CD1c-positive myeloid dendritic cell (primary cell): ENCODE data around the gene NINJ1.

ENCODE experiments used
- DNase-seq: peaks from one replicate; pipeline ENCODE4 v3.0.0-alpha.2; 2016; ENCODE audit errors: extremely low spot score

NINJ1 gene, protein sequence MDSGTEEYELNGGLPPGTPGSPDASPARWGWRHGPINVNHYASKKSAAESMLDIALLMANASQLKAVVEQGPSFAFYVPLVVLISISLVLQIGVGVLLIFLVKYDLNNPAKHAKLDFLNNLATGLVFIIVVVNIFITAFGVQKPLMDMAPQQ

DNA sequence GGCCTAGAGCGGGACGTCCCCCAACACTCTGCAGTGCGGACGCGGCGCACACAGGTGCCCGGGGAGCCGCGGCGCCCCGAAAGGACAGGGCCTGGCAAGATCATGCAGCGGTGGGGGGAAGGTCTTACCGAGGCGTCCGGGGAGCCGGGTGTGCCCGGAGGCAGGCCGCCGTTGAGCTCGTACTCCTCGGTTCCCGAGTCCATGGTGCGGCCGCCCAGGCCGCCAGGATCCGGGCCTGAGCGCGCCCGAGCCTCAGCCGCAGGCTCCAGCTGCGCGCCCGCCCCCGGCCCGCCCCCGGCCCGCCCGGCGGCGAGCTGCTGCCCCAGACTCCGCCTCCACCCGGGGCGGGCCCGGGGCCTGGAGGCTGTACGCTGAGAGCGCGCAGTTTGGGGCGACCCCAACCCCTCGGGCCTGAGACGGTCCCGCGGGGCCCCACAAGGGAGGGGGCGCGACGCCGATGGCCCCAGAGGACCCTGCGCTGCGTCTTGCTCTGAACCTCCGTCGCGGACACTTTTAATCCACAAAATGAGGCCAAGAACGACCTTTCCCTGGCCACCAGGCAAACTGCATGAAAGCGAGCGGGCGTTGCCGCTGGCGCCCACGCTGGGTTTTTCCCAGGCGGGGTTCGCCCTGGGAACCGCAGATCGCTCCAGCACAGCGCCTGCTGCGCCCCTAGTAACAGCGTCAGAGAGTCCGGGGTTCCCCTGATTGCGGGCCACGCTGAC is at the start of gene NINJ1:
Gene NINJ1 (minus strand): TSS at position 237 of the 725 bp plus-strand sequence. CDS start 34 bp downstream, at position 203.
- peak; percentile 97 for DNase-seq

DNA sequence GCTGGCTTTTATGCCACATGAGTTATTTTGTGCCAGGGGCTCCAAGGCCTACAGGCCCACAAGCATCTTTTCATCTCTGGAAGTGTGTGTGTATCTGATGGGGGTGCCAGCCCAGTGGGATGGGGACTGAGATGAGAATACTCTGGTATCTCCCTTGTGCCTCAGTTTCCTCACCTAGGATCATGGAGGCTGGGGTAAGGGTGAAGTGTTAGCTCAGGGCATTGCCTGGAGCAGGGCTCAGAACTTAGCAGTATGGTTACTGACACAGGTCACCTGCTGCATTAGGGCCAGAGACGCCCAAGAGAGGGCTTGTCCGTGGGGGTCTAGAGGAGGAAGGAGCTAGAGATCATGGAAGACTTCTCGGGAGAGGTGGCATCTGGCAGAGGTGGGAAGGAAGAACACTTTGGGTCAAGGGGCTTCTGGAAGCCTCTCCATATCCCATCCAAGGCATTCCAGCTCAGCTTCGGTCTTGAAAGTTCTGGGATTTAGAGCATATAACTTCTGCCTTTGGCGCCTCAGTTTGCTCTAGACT is 49.1 kb upstream of the NINJ1 start:
- no peak for DNase-seq

DNA sequence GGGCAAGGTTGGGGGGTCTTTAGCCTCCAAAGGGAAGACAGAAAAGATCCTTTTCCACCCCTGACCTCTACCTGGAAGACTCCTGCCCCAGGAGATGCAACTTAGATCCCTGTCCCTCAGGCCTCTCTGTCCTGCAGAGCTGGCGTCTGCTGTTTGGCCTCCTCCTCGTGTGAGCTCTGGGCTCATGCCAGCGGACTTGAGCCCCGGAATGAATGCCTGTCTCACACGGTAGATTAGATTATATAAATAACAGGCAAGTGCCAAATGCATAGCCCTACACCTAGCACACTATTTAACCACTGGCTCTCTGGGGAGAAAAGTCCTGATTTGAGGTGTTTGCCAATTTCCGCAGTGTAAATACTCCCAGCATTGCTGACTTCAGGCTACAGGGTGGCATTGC is 48.5 kb upstream of the NINJ1 start:
- DNase-seq: no peak

DNA sequence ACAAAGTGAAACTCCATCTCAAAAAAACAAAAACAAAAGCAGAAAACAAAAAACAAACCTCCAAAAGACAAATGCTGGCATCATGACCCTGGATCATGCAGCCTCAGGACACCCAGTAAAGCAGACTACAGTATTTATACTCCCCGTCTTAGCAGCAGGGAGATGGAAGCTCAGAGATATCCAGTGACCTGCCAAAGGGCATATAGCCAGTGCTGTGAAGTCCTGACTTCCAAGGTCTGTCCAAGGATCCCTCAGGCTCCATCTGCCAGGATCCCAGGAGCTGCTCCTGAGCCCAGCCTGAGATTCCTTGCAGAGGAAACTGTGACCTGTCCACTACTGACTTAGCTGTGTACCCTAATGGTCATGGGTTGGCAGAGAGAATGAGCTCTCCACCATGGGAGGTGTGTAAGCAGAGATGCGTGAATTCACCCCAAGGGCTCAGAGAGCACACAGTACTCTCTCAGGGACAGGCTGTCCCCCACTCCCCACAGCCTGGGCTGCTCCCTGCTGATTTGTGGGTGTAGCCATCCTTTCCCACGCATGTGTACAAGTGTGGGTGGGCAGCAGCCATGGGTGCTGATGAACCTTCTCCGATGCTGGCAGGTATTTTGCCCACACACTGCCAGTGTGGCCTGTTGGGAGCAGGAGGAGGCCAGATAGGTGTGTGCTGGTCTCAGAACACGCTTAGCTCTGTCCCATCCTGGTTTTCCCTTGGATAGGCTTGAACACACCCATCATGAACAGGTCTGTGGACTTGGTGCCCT is 47.8 kb upstream of the NINJ1 start:
- no peak for DNase-seq

DNA sequence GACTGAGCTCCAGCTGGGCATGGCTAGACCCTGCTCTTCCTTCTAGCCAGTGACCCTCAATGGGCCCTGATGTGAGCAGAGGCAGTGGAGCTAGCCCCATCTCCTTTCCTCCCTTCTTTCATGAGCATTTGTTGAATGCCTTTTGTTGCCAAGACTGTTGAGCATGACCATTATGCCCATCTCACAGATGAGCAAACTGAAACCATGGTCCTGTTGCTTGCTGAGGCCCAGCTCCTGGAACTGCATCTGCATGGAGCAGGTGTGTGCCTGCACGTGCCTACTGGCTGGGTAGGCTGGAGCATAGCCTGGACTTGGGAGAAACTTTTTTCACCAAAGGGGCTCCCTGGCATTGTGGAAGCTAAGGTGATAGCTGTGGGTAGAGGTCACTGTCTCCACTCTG is 46.9 kb upstream of the NINJ1 start:
- DNase-seq: no peak

DNA sequence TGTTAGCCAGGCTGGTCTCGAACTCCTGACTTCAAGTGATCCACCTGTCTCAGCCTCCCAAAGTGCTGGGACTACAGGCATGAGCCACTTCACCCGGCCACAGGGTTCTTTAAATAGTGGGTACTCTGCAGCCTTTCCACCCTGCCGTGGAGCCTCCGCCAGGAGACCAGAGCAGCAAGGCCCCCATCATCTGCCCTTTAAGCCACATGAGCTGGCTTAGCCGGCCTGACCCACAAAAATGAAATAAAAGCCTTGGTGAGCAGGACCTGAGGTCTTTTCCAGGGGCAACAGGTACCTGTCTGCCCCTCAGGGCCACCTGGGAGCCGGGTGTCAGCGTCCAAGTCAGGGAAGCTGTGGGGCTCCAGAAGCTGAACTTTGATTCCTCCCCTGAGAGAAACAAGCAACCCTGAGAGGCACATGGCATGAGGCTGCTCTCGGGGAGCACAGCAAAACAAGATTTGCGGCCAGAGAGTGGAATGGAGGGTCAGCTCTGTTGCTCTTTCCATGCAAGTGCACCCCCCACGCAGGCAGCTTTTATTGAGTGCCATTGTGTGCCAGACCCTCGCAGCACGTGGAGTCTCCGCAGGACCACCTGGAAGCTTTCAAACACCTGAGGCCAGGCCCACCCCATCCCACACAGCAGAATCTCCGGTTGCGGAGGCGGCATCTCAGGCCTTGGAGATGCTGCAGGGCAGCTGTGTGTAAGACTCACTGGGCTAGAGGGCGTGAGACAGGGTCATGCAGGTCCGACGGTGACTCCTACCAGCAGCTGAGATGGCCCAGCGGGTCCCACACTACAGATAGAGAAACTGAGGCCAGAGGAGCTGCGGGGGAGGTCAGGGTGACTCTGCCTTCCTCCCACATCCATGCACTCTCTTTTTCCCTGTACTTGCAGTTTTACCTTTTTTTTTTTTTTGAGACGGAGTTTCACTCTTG is 45.1 kb upstream of the NINJ1 start:
- no peak for DNase-seq

DNA sequence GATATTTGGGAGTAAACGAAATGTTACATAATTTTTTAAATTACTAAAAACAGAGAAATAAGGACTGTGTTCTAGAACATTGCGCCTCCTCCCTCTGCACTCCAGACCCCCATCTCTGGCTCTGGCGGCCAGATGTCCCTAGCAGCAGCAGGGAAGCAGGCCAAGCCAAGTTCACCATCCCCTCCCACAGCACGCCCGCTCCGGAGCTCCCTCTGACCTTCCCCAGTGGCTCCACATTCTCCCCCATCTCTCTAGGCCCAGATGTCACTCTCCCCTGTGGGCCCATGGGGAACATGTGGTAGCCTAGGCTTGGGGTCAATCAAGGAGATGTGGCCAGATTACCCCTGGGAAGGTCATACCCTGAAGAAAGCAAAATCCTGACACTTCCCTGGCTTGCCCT is 43.6 kb upstream of the NINJ1 start:
- no peak for DNase-seq

DNA sequence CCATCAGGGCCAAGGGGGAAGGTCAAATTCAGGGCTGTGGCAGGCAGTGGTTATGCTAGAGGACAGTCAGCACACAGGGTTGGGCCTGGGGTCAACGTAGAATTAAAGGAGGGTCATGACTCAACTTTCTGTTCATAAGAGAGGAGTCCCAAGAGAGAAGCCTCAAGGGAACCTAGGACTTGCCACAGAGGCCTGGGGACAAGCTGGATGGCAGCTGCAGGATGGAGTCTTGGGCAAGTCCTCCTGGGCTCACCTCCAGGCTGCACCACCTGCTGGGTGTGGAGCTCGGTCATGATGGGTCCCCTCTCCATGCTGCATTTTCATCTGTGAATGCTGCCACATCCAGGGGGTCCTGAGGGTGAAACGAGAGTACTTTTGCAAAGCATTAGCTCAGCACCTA is 40.9 kb upstream of the NINJ1 start:
- DNase-seq: no peak

DNA sequence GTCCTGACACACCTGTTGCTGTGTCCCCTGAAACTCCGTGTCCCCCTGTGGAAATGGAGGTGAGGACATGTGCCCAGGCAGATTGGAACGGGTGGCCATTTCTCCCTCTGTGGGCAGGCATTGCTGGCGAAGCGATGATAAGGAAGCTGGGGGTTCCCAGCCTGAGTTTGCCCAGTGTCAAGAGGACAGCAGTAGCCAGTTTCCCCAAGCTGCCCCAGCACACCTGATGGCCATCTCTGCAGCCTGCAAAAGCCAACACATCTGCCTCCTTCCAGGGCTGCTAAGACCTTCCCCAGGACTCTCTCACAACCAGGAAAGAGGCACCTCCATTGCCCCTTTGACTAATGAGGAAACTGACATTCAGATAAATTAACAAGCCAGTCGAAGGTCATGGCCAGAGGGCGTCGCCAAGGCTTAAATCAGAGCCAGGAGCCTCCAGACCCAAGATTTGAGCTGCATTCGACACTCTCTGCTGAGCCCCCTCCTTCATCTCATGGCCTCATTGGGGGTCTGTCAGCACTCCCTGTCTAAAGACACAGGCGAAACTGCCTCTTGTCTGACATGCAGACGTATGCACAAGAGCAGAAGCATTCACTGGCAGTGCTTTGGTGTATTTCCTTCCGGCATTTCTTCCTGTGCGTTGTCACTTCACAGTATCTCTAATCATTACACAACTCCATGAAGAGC is 39.5 kb upstream of the NINJ1 start:
- no peak for DNase-seq

DNA sequence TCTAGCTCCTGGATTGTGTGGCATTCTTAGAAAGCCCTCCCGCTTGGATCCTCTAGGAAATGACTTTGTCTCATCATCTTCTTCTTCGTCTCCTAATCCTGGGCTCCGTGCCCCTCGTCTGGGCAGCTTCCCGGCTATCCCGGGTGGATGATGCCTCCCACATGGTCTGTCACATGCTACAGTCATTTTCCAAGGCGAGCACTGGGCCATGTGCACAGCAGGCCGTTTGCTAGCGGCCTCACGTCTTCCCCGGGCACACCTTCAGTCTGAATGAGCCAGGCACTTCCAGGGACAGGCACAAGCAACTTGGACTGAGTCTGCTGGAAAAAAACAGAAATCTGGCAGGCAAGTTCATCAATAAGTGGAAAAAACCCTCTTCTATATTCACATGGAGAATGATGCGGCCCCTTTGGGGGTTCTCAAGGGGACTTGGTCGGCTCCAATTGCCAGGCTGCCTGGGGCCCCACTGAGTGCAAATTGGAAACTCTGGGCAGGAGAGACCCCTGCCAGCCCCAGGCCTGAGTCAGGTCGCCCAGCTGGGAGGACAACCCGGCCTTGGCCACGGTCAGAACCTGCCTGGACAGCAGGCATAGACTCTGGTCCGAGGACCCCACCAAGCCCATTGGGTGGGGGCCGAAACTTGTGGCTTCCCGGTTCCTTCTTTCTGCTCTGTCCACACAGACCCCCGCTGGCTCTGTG is 38.8 kb upstream of the NINJ1 start:
- DNase-seq: no peak

DNA sequence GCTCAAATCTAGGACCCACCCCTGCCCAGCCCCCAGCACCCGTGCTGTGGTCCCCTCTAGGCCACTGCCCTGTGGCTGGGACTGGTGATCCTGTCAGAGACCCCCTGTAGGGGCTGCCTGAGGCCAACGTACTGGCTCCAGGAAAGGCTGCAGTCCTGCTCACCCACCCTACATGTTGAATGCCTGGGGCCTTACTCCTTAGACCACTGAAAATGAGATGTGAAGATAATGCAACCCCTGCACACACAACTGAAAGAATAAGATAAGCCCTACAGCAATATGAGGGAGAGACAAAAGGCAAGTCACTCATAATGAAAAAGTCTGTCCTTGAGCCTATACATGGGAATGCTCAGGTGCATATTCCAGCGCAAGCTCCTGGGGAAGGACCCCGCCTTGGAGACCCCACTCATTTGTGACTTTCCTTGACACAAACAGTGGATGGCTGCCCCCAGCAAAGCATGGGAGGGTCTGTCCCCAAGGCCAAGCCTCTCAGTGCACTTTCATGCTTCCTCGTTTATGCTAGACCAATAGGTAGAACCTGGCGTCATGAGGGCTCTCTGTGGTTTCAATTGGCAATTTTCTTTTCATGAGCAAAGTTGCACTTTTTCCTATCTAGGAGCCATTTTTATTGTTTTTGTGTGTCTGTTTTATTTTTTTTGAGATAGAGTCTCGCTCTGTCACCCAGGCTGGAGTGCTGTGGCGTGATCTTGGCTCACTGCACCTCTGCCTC is 37.4 kb upstream of the NINJ1 start:
- DNase-seq: no peak

DNA sequence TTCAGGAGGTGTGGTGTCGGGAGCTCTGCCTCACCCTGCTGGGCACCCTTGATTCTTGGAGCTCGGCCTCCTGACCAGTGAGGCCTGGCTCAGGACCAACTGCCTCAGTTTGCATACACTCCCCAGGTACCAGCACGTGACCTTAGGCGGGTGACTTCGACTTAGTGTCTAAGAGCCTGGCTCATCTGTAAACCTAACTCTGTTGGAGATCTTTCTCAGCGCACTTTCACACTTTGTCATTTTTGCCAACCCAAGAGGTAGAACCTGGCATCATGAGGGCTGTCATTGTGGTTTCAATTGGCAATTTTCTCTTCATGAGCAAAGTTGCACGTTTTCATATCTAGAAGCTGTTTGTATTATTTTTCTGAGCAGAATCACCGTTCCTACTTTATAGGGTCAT is 36.5 kb upstream of the NINJ1 start:
- no peak for DNase-seq

DNA sequence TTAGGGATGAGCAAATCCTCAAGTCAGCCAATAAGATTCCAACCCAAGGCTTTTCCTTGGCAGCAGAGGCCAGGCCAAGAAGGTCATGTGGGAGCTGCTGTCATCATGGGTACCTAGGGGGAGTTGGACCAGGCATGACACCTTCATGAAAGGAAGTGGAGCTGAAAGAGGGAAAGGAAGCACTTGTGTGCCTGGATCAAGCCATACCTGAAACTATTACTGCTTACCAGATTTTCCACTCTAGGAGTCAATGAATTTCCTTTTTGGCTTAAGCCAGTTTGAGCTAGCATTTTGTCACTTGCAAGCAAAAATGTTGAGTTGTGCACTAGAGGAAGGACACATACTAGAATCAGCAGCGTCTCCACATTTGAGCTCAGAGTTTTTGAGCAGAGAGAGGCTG is 35.4 kb upstream of the NINJ1 start:
- no peak for DNase-seq

DNA sequence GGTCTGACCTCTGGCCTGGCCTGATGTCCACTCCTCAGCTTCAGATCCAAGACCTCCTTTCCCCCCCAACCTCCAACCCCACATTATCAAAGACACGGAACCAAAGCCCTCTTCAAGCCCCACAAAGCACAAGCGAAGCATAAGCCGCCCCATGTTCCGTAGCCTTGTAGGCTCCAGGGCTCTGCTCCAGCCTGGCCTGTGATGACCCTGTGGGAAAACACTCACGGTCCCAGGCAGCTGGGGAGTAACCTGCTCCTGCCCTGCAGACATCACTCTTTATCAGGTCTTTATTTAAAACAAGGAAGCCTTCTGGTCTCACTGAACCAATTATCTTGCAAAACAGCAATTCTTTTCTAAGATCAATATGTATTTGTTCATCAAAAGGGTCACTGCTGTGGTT is 34.5 kb upstream of the NINJ1 start:
- no peak for DNase-seq

DNA sequence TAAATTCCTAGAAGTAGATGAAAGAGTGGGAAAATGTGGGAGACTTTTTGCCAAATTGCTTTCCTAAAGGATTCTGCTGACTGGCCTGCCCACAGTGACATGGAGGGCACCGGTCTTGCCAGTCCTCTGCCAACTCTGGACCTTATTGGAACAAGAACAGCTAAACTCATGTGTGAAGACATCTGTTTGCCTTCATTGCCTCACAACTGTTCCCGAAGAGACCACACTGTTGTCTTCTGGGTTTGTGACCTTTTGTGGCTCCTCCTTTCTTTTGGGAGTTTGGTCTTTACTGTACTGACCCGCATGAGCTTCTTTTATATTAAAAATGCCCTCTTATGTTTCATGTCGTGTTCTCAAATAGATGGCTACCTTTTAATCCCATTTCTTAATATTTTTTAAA is 33.8 kb upstream of the NINJ1 start:
- no peak for DNase-seq

DNA sequence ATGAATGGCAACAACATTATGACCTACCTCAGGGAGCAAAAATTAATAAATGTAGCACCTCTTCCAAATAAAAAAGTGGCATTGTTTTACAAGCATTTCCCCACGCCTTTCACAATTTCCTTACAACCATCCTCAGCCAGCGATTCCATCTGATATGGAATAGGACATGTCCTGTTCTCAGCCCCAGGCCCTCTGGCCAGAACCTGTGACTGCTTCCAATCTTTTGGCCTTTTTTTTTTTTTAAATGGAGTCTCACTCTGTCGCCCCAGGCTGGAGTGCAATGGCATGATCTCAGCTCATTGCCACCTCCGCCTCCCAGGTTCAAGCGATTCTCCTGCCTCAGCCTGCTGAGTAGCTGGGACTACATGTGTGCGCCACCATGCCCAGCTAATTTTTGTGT is 33.1 kb upstream of the NINJ1 start:
- DNase-seq: no peak

DNA sequence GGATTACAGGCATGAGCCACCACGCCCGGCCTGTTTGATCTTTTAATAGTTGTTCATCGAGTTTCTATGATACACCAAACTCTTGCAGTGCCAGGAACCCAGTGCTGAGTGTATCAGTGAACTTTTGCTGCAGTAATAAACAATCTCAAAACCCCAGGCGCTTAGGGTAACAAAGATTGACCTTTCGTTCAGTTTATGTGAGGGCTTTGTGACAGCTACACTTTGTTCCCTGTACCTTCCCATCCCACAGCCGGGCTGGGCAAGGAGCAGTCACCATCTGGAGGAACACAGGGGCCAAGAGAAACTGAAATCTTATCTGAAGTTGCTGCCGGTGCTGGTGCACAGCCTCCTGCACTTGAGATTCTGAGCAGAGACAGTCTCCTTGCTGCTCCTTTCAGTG is 32.6 kb upstream of the NINJ1 start:
- DNase-seq: no peak

DNA sequence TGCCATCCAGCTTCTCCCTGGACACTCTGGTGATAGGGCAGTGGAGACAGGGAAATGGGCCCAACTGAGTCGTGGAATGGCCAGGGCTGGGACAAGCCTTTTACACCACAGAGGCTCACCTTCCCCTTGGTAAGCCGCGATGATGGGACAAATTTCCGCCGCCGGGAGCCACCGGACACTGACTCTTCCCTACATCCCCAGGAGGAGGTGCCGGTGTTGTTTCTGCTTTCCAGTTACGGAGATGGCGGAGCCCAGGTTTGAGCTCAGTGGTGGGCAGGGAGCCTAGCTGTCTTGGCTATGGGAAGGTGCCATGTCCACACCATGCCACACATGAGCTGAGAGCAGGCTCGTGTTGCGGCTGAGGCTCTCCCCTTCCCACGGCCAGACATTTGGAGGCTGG is 30.0 kb upstream of the NINJ1 start:
- no peak for DNase-seq

DNA sequence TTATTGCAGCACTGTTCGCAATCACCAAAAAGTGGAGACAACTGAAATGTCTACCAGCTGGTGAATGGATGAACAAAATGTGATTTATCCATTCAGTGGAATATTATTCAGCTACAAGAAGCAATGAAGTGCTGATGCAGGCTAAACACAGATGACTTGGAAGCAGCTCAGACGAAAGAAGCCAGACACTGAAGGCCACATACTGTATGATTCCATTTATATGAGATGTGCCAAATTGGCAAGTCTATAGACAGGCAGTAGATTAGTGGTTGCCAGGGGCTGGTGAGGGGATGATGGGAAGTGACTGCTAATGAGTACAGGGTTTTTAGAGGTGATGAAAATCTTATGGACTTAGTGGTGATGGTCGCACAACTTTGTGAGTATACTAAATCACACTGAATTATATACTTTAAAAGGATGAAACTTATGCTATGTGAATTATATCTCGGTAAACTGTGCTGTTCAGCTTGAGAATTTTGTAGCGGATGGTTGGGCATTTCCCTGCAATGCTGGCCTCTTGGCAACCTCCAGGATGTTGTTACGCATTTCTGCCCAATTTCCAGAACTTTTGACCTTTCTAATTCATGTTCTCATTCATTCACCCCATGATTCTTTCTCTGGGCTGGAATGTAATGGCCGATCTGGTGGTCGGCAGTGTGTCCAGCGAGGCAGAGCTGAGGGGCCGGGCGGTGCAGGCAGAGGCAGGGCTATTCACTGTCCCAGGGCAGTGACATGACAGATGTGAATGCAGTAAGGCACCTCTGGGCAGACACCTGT is 27.9 kb upstream of the NINJ1 start:
- no peak for DNase-seq
